SK-N-SH (cell line): ENCODE data around the gene PLIN4.

ENCODE experiments used
- FOXJ3 ChIP-seq: sonication (generic); formaldehyde crosslinking; IDR thresholded peaks from 2 replicates; pipeline ENCODE4 v1.5.1; 2020; ENCODE audit warnings: mild to moderate bottlenecking, missing genetic modification reagents
- RAD21 ChIP-seq: IDR thresholded peaks from 2 replicates; pipeline ENCODE4 v1.6.1; 2012; ENCODE audit warnings: mild to moderate bottlenecking, low read length
- RCOR1 ChIP-seq: fragments of 150-350 bp; IDR thresholded peaks from 2 replicates; pipeline ENCODE4 v1.6.1; 2017; ENCODE audit warnings: antibody characterized with exemption, low read length
- RFX5 ChIP-seq: IDR thresholded peaks from 2 replicates; pipeline ENCODE4 v1.6.1; 2012; ENCODE audit warnings: mild to moderate bottlenecking, improper control_type of control experiment, low read length
- TAF1 ChIP-seq: IDR thresholded peaks from 2 replicates; pipeline ENCODE4 v1.6.1; 2012; ENCODE audit warnings: low read depth, mild to moderate bottlenecking, low read length, moderate library complexity, borderline replicate concordance
- YY1 ChIP-seq: IDR thresholded peaks from 2 replicates; pipeline ENCODE4 v1.4.0; 2012; ENCODE audit warnings: low read depth, mild to moderate bottlenecking
- TF ChIP-seq, protein P1 (sequence below): fragments of 200-600 bp; sonication (generic); IDR thresholded peaks from 2 replicates; pipeline ENCODE4 v1.6.1; 2017; ENCODE audit warnings: antibody characterized with exemption, mild to moderate bottlenecking, moderate library complexity
- TF ChIP-seq, protein P2 (sequence below): IDR thresholded peaks from 2 replicates; pipeline ENCODE4 v1.6.1; 2012; ENCODE audit warnings: mild to moderate bottlenecking, low read depth, low read length, moderate library complexity
- TF ChIP-seq, protein P3 (sequence below): IDR thresholded peaks from 2 replicates; pipeline ENCODE4 v1.4.0; 2012; ENCODE audit warnings: low read depth

DNA sequence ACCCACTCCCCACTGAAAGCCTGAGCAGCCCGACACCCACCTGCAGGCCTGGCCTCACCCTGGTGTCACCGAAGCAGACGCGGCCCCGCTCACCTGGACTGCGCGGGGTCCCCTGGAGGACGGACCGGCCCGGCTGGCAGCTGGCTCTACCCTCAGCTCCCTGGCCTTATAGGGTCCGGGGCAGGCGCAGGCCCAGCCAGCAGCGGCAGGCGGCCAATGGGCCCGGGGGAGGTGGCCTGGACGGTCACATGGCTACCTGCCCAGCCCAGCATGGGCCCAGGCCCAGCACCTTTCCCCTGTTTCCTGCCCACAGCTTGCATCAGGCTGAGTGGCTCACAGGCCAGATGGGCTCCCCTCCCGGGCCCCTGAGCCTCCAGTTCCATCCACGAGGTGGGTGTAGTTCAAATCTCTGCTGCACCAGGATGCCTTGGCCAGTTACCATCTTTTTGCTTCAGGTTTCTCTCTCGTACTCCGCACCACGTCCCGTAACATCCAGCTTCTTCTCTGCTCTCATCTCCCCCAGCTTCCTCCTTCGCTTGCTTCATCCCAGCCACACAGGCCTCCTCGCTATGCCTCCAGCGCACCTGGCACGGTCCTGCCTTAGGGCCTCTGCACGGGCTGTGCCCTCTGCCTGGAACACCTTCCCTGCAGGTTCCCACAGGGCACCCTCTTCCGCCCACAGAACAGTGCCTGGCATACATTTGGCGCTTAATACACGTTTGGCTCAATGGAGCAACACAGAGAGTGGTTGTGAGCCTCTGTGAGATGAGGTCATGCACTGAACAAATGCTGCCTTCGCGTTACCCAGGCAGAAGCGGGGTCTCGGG, at the start of gene PLIN4:
- TF ChIP-seq TAF1 (no peak), RFX5 (no peak), RAD21 (no peak), FOXJ3 (CRISPR knock-in tag) (no peak), RCOR1 (no peak), YY1 (no peak)
- TF ChIP-seq, protein P1, sequence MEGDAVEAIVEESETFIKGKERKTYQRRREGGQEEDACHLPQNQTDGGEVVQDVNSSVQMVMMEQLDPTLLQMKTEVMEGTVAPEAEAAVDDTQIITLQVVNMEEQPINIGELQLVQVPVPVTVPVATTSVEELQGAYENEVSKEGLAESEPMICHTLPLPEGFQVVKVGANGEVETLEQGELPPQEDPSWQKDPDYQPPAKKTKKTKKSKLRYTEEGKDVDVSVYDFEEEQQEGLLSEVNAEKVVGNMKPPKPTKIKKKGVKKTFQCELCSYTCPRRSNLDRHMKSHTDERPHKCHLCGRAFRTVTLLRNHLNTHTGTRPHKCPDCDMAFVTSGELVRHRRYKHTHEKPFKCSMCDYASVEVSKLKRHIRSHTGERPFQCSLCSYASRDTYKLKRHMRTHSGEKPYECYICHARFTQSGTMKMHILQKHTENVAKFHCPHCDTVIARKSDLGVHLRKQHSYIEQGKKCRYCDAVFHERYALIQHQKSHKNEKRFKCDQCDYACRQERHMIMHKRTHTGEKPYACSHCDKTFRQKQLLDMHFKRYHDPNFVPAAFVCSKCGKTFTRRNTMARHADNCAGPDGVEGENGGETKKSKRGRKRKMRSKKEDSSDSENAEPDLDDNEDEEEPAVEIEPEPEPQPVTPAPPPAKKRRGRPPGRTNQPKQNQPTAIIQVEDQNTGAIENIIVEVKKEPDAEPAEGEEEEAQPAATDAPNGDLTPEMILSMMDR, result no peak
- TF ChIP-seq, protein P2, sequence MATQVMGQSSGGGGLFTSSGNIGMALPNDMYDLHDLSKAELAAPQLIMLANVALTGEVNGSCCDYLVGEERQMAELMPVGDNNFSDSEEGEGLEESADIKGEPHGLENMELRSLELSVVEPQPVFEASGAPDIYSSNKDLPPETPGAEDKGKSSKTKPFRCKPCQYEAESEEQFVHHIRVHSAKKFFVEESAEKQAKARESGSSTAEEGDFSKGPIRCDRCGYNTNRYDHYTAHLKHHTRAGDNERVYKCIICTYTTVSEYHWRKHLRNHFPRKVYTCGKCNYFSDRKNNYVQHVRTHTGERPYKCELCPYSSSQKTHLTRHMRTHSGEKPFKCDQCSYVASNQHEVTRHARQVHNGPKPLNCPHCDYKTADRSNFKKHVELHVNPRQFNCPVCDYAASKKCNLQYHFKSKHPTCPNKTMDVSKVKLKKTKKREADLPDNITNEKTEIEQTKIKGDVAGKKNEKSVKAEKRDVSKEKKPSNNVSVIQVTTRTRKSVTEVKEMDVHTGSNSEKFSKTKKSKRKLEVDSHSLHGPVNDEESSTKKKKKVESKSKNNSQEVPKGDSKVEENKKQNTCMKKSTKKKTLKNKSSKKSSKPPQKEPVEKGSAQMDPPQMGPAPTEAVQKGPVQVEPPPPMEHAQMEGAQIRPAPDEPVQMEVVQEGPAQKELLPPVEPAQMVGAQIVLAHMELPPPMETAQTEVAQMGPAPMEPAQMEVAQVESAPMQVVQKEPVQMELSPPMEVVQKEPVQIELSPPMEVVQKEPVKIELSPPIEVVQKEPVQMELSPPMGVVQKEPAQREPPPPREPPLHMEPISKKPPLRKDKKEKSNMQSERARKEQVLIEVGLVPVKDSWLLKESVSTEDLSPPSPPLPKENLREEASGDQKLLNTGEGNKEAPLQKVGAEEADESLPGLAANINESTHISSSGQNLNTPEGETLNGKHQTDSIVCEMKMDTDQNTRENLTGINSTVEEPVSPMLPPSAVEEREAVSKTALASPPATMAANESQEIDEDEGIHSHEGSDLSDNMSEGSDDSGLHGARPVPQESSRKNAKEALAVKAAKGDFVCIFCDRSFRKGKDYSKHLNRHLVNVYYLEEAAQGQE, result no peak
- TF ChIP-seq, protein P3, sequence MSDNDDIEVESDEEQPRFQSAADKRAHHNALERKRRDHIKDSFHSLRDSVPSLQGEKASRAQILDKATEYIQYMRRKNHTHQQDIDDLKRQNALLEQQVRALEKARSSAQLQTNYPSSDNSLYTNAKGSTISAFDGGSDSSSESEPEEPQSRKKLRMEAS, result no peak
